Effector CD8-positive, alpha-beta T cell (primary cell): ENCODE results near the gene CELF2.
A peak's percentile ranks its signal among the peaks of the same experiment; 100 is the strongest.
"Not testable (repeated sequence)": the region's sequence is repeated elsewhere in the genome, so short reads cannot be mapped to it uniquely, and the experiment has no call there.

Source experiments
- DNase-seq: peaks from one replicate; lab custom pipeline; 2025; lab: John Stamatoyannopoulos, UW
- total RNA-seq, 4 experiments: gene quantifications; one replicate each; lab custom pipeline; 2026; lab: John Stamatoyannopoulos, UW

CELF2 gene
- total RNA-seq = 183 to 233 (median 209) reads per million in 4 experiments

DNA sequence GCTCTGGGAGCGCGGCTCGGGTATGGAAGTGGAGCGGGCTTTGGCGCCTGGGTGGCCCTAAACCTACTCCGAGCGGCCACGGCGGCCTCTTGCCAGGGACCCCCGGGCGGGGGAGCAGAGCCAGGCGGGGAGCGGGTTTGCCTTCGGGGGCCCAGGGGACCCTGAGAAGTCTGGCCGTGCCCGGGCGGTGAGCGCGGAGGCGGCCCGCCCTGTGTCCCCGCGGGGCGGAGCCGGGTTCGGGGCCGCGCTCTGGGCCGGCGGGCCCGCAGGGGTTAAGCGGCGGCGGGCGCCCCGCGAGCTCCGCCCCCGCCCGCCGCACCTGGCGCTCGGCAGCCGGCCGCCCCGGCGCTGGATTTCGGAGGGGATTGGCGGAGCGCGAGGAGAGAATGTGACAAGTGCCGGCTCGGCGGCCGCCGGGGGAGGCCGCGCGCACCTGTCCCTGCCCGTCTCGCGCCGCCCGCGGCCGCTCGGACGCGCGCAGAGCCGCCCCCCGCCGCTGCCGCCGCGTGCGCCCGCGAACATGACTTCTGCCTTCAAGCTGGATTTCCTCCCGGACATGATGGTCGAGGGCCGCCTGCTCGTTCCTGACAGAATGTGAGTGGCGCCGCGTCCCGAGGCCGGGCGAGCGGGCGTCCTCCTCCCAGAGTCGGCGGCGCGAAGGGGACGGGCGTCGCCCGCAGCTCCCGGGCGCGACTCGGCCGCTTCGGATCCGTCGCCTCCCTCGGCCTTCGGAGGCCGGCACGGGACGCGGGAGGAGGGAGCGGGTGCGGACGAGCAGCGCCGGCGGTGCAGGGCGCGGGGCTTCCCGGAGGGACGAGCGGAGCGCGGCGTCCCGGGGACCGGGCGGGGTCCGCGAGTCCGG lies at the start of gene CELF2:
Gene CELF2, plus strand, starts transcription at position 303 of the 862 bp plus-strand sequence. Its CDS starts 218 bp downstream, at position 521.
- DNase-seq = peak; percentile 25

DNA sequence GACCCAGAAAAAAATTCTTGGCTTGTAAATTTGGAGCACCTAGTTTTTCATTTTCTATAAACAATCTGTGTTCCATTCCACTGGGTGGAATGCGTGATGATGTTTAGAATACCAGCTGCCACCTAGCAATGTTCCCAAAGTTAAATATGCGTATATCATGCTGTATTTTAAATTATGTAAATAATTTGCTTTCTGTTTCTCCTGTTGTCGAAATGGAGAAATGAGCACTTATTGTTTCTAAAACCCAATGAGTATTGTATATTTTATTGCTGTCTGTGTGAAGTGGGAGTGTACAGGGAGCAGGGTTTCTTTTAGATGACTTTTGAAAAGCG lies 49.4 kb upstream of the CELF2 start:
- no peak for DNase-seq

DNA sequence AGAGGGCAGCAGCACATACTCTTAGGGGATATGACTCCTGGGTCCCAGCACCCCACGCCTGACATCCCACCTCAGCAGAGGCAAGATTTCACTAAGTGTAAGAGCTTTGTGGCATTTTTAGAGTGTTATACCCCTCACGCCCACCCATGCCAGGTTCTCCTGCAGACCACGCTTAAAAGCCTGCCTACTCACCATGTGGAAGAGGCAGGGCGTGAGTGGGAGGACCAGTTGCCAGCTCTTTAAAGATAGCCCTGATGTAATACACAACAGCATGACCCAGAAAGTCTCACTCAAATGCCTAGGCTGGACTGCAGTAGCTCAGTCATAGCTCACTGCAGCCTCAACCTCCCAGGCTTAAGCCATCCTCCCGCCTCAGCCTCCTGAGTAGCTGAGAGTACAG lies 44.4 kb upstream of the CELF2 start:
- no peak for DNase-seq

- no peak for DNase-seq
Observed at GRCh38 chr10:10975647-10976046, 42.0 kb upstream of the CELF2 start.

- DNase-seq = no peak
Observed at GRCh38 chr10:10976652-10977051, 41.0 kb upstream of the CELF2 start.

- DNase-seq = no peak
Observed at GRCh38 chr10:10977226-10977956, 40.3 kb upstream of the CELF2 start.

DNA sequence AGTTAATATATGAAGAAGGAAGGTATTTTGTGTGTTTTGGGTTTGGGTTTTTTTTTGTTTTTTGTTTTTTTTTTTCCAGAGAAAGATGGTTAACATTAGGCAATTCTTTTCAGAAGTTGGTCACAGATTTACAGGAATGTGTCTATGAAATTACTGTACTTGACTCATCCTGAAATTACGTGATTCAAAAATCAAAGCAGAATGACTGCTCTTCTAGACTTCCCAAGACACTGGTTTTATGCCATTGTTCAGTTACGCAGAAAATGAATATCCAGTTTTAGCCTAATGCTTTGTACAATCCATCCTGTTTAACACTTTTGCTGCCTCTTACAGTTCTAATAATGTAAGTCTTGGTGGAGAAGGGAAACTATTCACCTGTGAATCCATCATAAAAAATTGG lies 39.7 kb upstream of the CELF2 start:
- no peak for DNase-seq

GRCh38 chr10:10985361-10985760 lies 32.3 kb upstream of the CELF2 start:
- no peak for DNase-seq

GRCh38 chr10:10986606-10987005 lies 31.1 kb upstream of the CELF2 start:
- DNase-seq = no peak

GRCh38 chr10:10987111-10987510 lies 30.6 kb upstream of the CELF2 start:
- no peak for DNase-seq

DNA sequence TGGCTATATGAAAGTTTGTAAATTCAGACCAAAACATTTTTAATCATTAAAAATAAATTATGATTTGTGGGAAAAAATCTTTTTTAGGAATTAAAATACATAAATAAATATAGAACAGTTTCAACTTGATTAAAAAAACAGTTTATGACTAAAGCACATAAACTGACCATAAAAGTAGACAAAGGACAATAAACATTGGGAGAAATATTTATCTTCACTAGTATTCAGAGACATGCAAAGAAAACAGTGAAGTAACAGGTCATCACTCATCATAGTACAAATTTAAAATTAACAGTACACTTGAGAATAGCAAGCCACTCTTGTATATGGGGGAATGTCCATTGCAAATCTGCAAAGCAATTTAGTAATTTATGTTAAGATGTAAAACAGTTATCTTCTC lies 28.0 kb upstream of the CELF2 start:
- DNase-seq = no peak

- no peak for DNase-seq
Observed at GRCh38 chr10:10991144-10991543, 26.5 kb upstream of the CELF2 start.

GRCh38 chr10:10992072-10992471 lies 25.6 kb upstream of the CELF2 start:
- no peak for DNase-seq

DNA sequence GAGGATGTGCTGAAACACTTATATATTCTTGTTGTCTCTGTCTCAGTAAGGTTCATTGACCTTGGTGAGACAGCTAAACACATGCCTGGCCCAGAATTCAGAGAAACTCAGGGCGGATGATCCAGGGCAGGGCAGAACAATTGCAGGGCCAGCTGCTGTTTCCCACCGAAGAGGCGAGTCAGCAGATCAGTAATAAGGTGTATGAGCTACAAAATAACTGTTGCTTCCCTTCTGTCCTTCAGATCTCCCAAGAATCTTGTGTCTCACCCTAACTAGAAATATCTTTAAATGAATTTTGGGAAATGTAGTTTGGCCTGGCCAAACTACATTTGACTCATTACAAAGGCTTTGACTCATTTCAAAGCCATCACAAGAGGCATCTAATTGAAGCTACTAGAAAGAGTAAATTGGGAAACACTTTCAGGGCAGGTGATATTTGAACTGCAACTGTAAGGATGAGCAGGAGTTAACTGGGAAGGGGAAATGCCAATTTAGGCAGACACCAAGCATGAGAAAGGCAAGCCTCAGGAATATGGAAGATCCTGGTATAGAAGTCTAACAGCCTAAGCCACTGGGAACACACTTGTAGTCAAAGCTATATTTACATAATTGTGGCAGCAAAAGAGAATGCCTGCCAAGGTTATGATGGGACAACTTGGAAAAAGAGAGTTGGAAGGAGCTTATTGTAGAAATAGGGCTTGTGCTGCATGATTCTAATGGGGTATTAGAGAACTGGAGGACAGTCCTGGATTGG lies 24.5 kb upstream of the CELF2 start:
- no peak for DNase-seq

DNA sequence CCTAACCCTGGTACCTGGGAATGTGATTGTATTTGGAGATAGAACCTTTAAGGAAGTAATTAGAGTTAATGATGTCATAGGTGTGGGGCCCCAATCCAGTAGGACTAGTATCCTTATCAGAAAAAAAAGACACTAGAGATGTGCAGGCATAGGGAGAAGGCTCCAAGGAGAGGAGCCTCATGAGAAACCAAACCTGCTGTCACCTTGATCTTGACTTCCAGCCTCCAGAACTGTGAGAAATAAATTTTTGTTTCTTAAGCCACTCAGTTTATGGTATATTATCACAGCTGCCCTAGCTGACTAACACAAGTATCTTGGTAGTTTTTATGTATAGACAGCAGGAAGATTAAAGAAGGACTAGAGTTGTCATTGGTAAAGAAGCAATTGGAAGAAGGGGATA lies 23.9 kb upstream of the CELF2 start:
- DNase-seq = no peak

GRCh38 chr10:10994360-10994759 lies 23.3 kb upstream of the CELF2 start:
- no peak for DNase-seq

DNA sequence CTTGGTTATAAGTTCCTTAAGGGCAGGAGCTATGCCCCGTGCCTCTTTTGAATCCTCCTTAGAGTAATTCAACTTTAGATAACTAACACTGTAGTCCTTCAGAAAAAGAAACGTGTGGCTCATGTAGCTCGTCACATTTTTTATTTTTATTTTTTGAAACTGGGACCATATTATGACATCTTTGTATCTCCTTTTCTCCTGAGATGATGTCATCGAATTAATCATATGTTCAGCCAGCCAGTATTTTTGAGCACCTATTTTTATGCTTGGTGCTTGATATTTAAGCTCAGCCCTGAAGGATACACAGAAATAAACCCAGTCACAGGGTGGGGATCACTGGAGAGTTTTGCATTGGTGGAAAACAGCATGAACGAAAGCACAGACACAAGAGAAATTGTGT lies 22.6 kb upstream of the CELF2 start:
- DNase-seq = no peak

- no peak for DNase-seq
Observed at GRCh38 chr10:10996966-10997620, 20.6 kb upstream of the CELF2 start.

DNA sequence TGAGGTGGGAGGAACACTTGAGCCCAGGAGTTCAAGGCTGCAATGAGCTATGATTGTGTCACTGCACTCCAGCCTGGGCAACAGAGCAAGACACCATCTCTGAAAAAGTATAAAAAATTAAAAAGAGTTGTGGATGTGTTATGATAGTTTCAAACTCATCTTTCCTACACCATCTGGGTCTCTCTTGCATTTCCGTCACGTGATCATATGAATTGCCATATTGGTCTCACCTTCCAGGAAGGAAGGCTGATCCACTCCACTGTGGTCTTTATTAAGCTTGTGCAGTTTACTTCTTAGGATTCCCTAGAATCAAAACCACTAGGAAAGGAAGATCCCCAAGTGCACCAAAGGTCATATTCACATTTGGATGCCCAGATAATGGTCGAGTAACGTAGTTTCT lies 18.2 kb upstream of the CELF2 start:
- not testable (repeated sequence) for DNase-seq

DNA sequence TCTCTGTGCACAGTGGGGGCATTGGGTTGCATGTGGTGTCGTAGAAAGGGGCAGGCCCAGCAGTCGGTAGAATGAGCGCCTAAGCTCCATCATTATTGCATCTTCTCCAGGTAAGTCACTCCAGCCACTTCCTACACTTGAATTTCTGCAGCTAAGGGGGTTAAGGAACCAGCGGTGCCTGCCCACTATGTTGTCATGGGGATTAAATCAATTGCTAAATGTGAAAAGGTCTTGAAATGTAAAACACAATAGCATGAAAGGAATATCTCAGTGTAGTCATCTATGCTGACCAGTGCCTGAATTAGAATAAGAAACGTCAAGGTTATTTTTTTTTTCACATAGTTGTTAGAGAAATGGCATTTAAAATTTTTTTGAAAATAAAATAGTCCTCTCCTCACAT lies 15.2 kb upstream of the CELF2 start:
- DNase-seq = no peak

DNA sequence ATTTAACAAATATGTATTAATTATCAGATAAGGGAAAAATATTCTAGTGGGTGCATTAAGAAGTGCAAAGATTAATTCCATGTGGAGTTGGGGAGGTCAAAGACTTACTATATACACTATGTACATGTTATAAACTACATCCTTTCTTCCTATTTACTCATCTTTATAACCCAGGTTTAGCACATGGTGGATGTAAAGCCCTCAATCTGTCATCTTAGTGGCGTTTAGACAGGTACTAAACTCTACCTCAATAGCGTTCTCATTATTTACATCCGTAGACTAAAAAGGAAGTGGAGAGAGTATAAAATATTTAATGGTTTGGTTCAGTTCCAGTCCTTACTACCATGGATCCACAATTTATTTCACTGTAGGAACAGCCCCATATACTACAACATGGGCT lies 14.8 kb upstream of the CELF2 start:
- DNase-seq = no peak

DNA sequence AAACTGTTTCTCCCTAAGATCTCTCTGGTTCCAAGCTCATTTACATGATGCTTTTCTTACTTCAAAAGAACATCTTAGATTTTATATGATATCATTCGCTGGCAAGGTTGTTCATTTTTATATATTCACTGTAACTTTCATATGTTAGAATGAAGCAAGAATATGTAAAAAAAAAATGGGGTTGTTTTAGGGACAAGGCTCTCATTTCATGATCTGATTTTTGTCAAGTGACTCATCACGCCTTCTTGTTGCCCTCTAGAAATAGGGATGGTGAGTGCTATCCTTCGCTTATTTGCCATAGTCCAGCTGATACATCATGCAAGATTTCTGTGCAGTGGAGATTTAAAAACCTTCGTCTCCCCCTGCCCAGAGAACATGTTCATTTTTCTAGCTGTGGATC lies 14.0 kb upstream of the CELF2 start:
- DNase-seq = no peak
